ENCODE results near the gene THEM4. TPM values are rescaled to one million over a fixed set of nuclear protein-coding genes. Genes with fewer than 3 reads are reported as not detected.

The THEM4 gene
- total RNA-seq, 2 donors from 2014 or later: 7.7 to 23.3 TPM

- DNase-seq (ENCODE audit: low spot score): no peak
- TF ChIP-seq, protein P1, sequence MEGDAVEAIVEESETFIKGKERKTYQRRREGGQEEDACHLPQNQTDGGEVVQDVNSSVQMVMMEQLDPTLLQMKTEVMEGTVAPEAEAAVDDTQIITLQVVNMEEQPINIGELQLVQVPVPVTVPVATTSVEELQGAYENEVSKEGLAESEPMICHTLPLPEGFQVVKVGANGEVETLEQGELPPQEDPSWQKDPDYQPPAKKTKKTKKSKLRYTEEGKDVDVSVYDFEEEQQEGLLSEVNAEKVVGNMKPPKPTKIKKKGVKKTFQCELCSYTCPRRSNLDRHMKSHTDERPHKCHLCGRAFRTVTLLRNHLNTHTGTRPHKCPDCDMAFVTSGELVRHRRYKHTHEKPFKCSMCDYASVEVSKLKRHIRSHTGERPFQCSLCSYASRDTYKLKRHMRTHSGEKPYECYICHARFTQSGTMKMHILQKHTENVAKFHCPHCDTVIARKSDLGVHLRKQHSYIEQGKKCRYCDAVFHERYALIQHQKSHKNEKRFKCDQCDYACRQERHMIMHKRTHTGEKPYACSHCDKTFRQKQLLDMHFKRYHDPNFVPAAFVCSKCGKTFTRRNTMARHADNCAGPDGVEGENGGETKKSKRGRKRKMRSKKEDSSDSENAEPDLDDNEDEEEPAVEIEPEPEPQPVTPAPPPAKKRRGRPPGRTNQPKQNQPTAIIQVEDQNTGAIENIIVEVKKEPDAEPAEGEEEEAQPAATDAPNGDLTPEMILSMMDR (IDR thresholded peaks at IDR 0.05): no peak
- Histone ChIP-seq H3K4me3 (no peak overlapping the region), H3K36me3 (no peaks in the 10 kb centered on the region), H3K27me3 (replicated peaks; ENCODE audit: insufficient read depth) (no peaks in the 10 kb centered on the region), H3K9me3 (no peaks in the 10 kb centered on the region), H3K27ac (no peak overlapping the region), H3K4me1 (ENCODE audit: control insufficient read depth in 1 of 2, low read depth in 2 of 2) (peaks cover 4 to 14% of the 10 kb centered on the region in 2 donors)
- no peak for ATAC-seq (ENCODE audit: insufficient number of reproducible peaks, low FRiP score, low read depth)
Measured at GRCh38 chr1:151918156-151918555, 8.8 kb upstream of the THEM4 start.

DNA sequence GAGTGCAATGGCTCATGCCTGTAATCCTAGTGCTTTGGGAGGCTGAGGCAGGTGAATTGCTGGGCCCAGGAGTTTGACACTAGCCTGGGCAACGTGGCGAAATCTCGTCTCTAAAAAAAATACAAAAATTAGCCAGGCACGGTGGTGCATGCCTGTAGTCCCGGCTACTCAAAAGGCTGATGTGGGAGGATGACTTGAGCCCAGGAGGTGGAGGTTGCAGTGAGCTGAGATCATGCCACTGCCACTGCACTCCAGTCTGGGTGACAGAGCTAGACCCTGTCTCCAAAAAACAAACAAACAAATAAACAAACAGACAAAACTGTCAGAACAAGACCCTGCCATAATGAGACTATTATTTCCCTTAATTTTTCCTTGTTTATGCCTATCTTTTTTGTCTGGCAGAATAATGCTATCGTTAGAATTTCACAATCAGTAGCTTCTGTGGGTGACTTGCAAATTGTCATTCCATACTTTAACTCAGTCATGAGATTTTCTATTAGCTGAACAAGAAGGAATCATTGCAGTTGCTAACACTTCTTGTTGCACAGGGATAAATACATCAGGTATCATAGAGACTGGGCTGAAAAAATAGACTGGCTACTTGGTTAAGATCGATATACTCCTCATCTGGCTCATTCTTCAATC is 7.5 kb upstream of the THEM4 start:
- Histone ChIP-seq H3K4me3 (no peak overlapping the region), H3K9me3 (no peaks in the 10 kb centered on the region), H3K4me1 (ENCODE audit: control insufficient read depth in 1 of 2, low read depth in 2 of 2) (peaks cover 4 to 14% of the 10 kb centered on the region in 2 donors), H3K36me3 (no peaks in the 10 kb centered on the region), H3K27me3 (replicated peaks; ENCODE audit: insufficient read depth) (no peaks in the 10 kb centered on the region), H3K27ac (no peak overlapping the region)
- TF ChIP-seq, protein P1 (IDR thresholded peaks at IDR 0.05): no peak
- ATAC-seq (ENCODE audit: insufficient number of reproducible peaks, low FRiP score, low read depth): no peak
- no peak for DNase-seq (ENCODE audit: low spot score)

- H3K27ac ChIP-seq: peak overlapping the region; percentile 3 to 69
- H3K4me3 ChIP-seq: no peak overlapping the region
- no peaks in the 10 kb centered on the region for H3K9me3 ChIP-seq
- DNase-seq (ENCODE audit: low spot score): no peak
- no peaks in the 10 kb centered on the region for H3K36me3 ChIP-seq
- H3K4me1 ChIP-seq (ENCODE audit: control insufficient read depth in 1 of 2, low read depth in 2 of 2): peaks cover 5 to 16% of the 10 kb centered on the region in 2 donors
- TF ChIP-seq, protein P1 (IDR thresholded peaks at IDR 0.05): no peak
- H3K27me3 ChIP-seq (replicated peaks; ENCODE audit: insufficient read depth): no peaks in the 10 kb centered on the region
- no peak for ATAC-seq (ENCODE audit: insufficient number of reproducible peaks, low FRiP score, low read depth)
Measured at GRCh38 chr1:151915061-151915686, 5.9 kb upstream of the THEM4 start.

DNA sequence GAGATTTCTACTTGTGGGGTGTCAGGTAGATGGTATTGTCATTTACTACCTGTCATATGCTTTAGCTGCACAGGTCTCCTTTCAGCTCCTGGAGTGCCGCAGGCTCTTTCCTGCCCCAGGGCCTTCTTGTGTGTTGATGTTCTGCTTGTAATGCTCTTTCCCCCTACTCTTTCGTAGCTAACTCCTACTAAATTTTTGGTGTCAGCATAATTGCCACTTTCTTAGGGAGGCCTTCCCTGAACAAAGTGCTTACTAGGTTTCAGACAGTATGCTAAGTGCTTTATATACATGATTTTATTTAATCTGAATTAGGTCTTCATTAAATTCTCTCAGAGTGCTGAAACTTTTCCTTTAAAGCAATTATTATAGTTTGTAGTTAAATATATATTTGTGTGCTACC is 4.8 kb upstream of the THEM4 start:
- ATAC-seq (ENCODE audit: insufficient number of reproducible peaks, low FRiP score, low read depth): no peak
- no peak overlapping the region for H3K4me3 ChIP-seq
- H3K36me3 ChIP-seq: no peaks in the 10 kb centered on the region
- TF ChIP-seq, protein P1 (IDR thresholded peaks at IDR 0.05): no peak
- no peaks in the 10 kb centered on the region for H3K27me3 ChIP-seq (replicated peaks; ENCODE audit: insufficient read depth)
- H3K9me3 ChIP-seq: no peaks in the 10 kb centered on the region
- peaks cover 7 to 21% of the 10 kb centered on the region in 2 donors for H3K4me1 ChIP-seq (ENCODE audit: control insufficient read depth in 1 of 2, low read depth in 2 of 2)
- H3K27ac ChIP-seq: no peak overlapping the region
- DNase-seq (ENCODE audit: low spot score): no peak

DNA sequence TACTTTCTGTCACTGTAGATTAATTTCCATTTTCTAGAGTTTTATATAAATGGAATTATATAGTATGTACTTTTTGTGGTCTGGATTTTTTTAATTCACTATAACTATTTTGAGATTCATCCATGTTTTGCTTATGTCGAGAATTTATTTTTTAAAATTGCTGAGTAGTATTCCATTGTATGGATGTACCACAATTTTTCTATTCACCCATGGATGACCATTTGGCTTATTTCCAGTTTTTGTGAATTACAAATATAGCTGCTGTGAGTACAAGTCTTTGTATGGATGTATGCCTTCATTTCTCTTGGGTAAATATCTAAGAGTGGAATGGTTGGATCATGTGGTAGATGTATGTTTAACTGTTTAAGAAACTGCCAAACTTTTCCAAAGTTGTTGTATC is 3.7 kb upstream of the THEM4 start:
- no peaks in the 10 kb centered on the region for H3K9me3 ChIP-seq
- DNase-seq (ENCODE audit: low spot score) (no peak), ATAC-seq (ENCODE audit: insufficient number of reproducible peaks, low FRiP score, low read depth) (no peak)
- TF ChIP-seq, protein P1 (IDR thresholded peaks at IDR 0.05): no peak
- H3K27ac ChIP-seq: no peak overlapping the region
- no peaks in the 10 kb centered on the region for H3K36me3 ChIP-seq
- H3K4me1 ChIP-seq (ENCODE audit: control insufficient read depth in 1 of 2, low read depth in 2 of 2): peaks cover 7 to 32% of the 10 kb centered on the region in 2 donors
- H3K27me3 ChIP-seq (replicated peaks; ENCODE audit: insufficient read depth): no peaks in the 10 kb centered on the region
- H3K4me3 ChIP-seq: no peak overlapping the region
